Measurements from ENCODE around the gene SCAI.

- TF ChIP-seq YY1 (IDR thresholded peaks at IDR 0.05; ENCODE audit: low read depth) (no peak), RAD21 (IDR thresholded peaks at IDR 0.05; ENCODE audit: low read depth) (no peak), CREB1 (IDR thresholded peaks at IDR 0.05; ENCODE audit: low read depth) (no peak), MAX (IDR thresholded peaks at IDR 0.05) (no peak)
Observed at GRCh38 chr9:124960409-124960752, 182.9 kb downstream of the SCAI start.

Data from Ishikawa (cell line).